ENCODE results near the gene DNAH3.
A peak's percentile ranks its signal among the peaks of the same experiment; 100 is the strongest.

DNA sequence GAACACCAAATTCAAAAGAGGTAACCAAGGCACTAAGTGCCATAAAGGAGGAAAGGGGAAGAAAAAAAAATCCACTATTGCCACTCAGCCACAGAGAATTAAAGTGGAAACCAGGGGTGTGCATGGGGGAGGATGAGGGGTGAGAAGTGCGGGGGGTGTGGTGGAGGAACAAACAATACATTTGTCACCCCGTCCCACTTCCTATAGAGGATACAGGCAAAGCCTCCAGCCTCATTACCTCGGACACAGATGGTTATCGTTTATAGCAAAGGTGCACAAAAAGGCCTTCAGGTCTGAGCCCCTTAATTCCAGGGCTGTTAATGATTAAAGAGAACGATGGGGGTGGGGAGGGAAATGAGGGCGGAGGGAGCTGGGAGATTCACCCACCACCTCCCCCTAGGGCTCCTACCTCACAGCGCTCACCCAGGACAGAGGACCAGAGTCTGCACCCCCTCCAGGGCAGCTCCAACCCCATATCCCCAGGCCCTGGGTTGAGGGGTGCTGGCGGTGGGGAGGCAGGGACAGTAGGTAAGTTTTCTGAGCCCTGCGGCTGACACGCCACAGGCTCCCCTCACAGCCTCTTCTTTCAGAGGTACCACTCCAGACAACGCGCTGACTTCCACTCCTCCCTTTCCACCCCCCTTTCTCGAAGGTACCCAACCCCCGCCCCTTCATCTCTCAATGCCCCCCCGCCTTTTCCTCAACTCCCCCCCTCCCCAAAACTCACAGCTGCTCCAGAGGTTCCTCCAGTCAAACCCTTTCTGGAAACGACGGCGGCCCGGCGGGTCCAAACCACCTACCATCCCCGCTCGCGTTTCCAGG lies 251.0 kb downstream of the DNAH3 start:
- TF ChIP-seq RFX5 (IDR thresholded peaks at IDR 0.05; ENCODE audit: low read depth, low read length), result no peak
- TF ChIP-seq, protein P1, sequence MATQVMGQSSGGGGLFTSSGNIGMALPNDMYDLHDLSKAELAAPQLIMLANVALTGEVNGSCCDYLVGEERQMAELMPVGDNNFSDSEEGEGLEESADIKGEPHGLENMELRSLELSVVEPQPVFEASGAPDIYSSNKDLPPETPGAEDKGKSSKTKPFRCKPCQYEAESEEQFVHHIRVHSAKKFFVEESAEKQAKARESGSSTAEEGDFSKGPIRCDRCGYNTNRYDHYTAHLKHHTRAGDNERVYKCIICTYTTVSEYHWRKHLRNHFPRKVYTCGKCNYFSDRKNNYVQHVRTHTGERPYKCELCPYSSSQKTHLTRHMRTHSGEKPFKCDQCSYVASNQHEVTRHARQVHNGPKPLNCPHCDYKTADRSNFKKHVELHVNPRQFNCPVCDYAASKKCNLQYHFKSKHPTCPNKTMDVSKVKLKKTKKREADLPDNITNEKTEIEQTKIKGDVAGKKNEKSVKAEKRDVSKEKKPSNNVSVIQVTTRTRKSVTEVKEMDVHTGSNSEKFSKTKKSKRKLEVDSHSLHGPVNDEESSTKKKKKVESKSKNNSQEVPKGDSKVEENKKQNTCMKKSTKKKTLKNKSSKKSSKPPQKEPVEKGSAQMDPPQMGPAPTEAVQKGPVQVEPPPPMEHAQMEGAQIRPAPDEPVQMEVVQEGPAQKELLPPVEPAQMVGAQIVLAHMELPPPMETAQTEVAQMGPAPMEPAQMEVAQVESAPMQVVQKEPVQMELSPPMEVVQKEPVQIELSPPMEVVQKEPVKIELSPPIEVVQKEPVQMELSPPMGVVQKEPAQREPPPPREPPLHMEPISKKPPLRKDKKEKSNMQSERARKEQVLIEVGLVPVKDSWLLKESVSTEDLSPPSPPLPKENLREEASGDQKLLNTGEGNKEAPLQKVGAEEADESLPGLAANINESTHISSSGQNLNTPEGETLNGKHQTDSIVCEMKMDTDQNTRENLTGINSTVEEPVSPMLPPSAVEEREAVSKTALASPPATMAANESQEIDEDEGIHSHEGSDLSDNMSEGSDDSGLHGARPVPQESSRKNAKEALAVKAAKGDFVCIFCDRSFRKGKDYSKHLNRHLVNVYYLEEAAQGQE (IDR thresholded peaks at IDR 0.05; ENCODE audit: borderline replicate concordance in 1 of 2, low read depth in 1 of 2, low read length in 2 of 2), result peak in 1 of 2 experiments; percentile 31; a peak in 1 of 4 replicates

Measured in HepG2 (cell line).